Suprapubic skin (tissue), 4 donors: ENCODE measurements around the gene NME7. TPM values are rescaled to one million over a fixed set of nuclear protein-coding genes. Genes with fewer than 3 reads are reported as not detected.
"Not testable (repeated sequence)": the region's sequence is repeated elsewhere in the genome, so short reads cannot be mapped to it uniquely, and the experiment has no call there.

Experiments used
- DNase-seq, 2 donors: peaks; one replicate each; pipeline ENCODE4 v3.0.0-alpha.2; 2019; ENCODE audit warnings: low spot score in 2 of 2
- H3K27ac ChIP-seq: fragments of 200-600 bp; sonication (generic); one replicate; pipeline ENCODE4 v1.5.1; 2019
- H3K27me3 ChIP-seq: fragments of 200-600 bp; sonication (generic); one replicate; pipeline ENCODE4 v1.5.1; 2019
- H3K36me3 ChIP-seq: fragments of 200-600 bp; sonication (generic); one replicate; pipeline ENCODE4 v1.5.1; 2019
- H3K4me1 ChIP-seq: fragments of 200-600 bp; sonication (generic); one replicate; pipeline ENCODE4 v1.5.1; 2019
- H3K4me3 ChIP-seq: fragments of 200-600 bp; sonication (generic); one replicate; pipeline ENCODE4 v1.5.1; 2019; ENCODE audit warnings: mild to moderate bottlenecking
- H3K9me3 ChIP-seq: fragments of 200-600 bp; sonication (generic); one replicate; pipeline ENCODE4 v1.5.1; 2019
- CTCF ChIP-seq, 2 donors: fragments of 200-600 bp in 1 of 2; fragments of 450-650 bp in 1 of 2; sonication (generic) in 1 of 2; IDR thresholded peaks; one replicate each; pipeline ENCODE4 v1.5.1; 2016 to 2019; ENCODE audit warnings: antibody characterized with exemption in 2 of 2, mild to moderate bottlenecking in 1 of 2, moderate library complexity in 1 of 2
- EP300 ChIP-seq: sonication (generic); formaldehyde crosslinking; IDR thresholded peaks from one replicate; pipeline ENCODE4 v1.6.1; 2017; ENCODE audit warnings: antibody characterized with exemption
- POLR2A ChIP-seq, 2 donors: fragments of 450-650 bp; IDR thresholded peaks; one replicate each; pipeline ENCODE4 v1.6.1; 2017; ENCODE audit warnings: antibody characterized with exemption in 2 of 2, mild to moderate bottlenecking in 2 of 2, moderate library complexity in 2 of 2
- POLR2AphosphoS5 ChIP-seq, 3 donors: sonication (generic); formaldehyde crosslinking; IDR thresholded peaks; one replicate each; pipeline ENCODE4 v1.6.1; 2017; ENCODE audit warnings: antibody characterized with exemption in 3 of 3
- WGBS: methylation state at CpG from one replicate; pipeline ENCODE4 v1.1.5; 2018; 5-methylcytosine and 5-hydroxymethylcytosine counted together
- total RNA-seq, 4 donors: library from RNA; depleted of rRNA; stranded (reverse); fragments of >200 nt; gene quantifications; one replicate each; pipeline ENCODE4 v1.1.0, GENCODE V29; 2016

Gene NME7
- total RNA-seq, 4 donors from 2014 or later: 9.5 to 13.9 (median 11.7) TPM

GRCh38 chr1:169127305-169127704 lies 240.3 kb downstream of the NME7 start:
- Histone ChIP-seq H3K9me3 (no peaks in the 10 kb centered on the region), H3K4me1 (no peaks in the 10 kb centered on the region), H3K27me3 (no peaks in the 10 kb centered on the region), H3K27ac (no peak overlapping the region), H3K36me3 (peaks cover 14% of the 10 kb centered on the region), H3K4me3 (no peak overlapping the region)
- 74% methylated on average over 3 of the region's 3 CpGs for WGBS
- no peak for DNase-seq
- TF ChIP-seq CTCF (IDR thresholded peaks at IDR 0.05): no peak
- no peak for TF ChIP-seq EP300
- TF ChIP-seq POLR2AphosphoS5 (IDR thresholded peaks at IDR 0.05): no peak
- no peak for TF ChIP-seq POLR2A (IDR thresholded peaks at IDR 0.05)

GRCh38 chr1:169126335-169126734 lies 241.3 kb downstream of the NME7 start:
- no peak for DNase-seq
- Histone ChIP-seq H3K4me3 (no peak overlapping the region), H3K4me1 (no peaks in the 10 kb centered on the region), H3K27ac (no peak overlapping the region), H3K36me3 (peaks cover 14% of the 10 kb centered on the region), H3K27me3 (no peaks in the 10 kb centered on the region), H3K9me3 (no peaks in the 10 kb centered on the region)
- no peak for TF ChIP-seq EP300
- 94% methylated on average over 3 of the region's 3 CpGs for WGBS

GRCh38 chr1:169125597-169125996 lies 242.0 kb downstream of the NME7 start:
- not testable (repeated sequence) for H3K36me3 ChIP-seq, H3K27ac ChIP-seq, H3K27me3 ChIP-seq, H3K9me3 ChIP-seq, H3K4me1 ChIP-seq, H3K4me3 ChIP-seq, DNase-seq
- WGBS: 91% methylated on average over 6 of the region's 6 CpGs

- Histone ChIP-seq H3K27me3 (no peaks in the 10 kb centered on the region), H3K4me3 (no peak overlapping the region), H3K9me3 (no peaks in the 10 kb centered on the region), H3K4me1 (peaks cover under 1% of the 10 kb centered on the region), H3K36me3 (peaks cover 7% of the 10 kb centered on the region), H3K27ac (no peak overlapping the region)
- no peak for DNase-seq
- WGBS: 72% methylated on average over 2 of the region's 2 CpGs
- TF ChIP-seq EP300: no peak
- no peak for TF ChIP-seq POLR2AphosphoS5 (IDR thresholded peaks at IDR 0.05)
- no peak for TF ChIP-seq CTCF (IDR thresholded peaks at IDR 0.05)
- TF ChIP-seq POLR2A (IDR thresholded peaks at IDR 0.05): no peak
Measured at GRCh38 chr1:169124459-169124858, 243.1 kb downstream of the NME7 start.

GRCh38 chr1:169122976-169123375 lies 244.6 kb downstream of the NME7 start:
- WGBS: 76% methylated on average over 6 of the region's 6 CpGs
- Histone ChIP-seq H3K9me3 (no peaks in the 10 kb centered on the region), H3K4me3 (no peak overlapping the region), H3K4me1 (peaks cover 9% of the 10 kb centered on the region), H3K27ac (no peak overlapping the region), H3K27me3 (no peaks in the 10 kb centered on the region), H3K36me3 (peaks cover 3% of the 10 kb centered on the region)
- TF ChIP-seq CTCF (IDR thresholded peaks at IDR 0.05) (no peak), EP300 (no peak), POLR2AphosphoS5 (IDR thresholded peaks at IDR 0.05) (no peak)
- no peak for DNase-seq

- H3K27me3 ChIP-seq: no peaks in the 10 kb centered on the region
- H3K27ac ChIP-seq: no peak overlapping the region
- H3K4me3 ChIP-seq: no peak overlapping the region
- no peak for DNase-seq
- no peaks in the 10 kb centered on the region for H3K9me3 ChIP-seq
- no peak for TF ChIP-seq CTCF (IDR thresholded peaks at IDR 0.05)
- TF ChIP-seq POLR2A (IDR thresholded peaks at IDR 0.05): no peak
- TF ChIP-seq EP300: no peak
- no peak for TF ChIP-seq POLR2AphosphoS5 (IDR thresholded peaks at IDR 0.05)
- no peaks in the 10 kb centered on the region for H3K36me3 ChIP-seq
- WGBS: 96% methylated on average over 6 of the region's 6 CpGs
- H3K4me1 ChIP-seq: peaks cover 19% of the 10 kb centered on the region
Measured at GRCh38 chr1:169121146-169121923, 246.3 kb downstream of the NME7 start.
